ENCODE measurements around the gene NDOR1. TPM values are rescaled to one million over a fixed set of nuclear protein-coding genes. Genes with fewer than 3 reads are reported as not detected.
A peak's percentile ranks its signal among the peaks of the same experiment; 100 is the strongest.

NDOR1 gene
- total and polyA plus RNA-seq, 2 of the 8 experiments (the other 6 are each of a cell fraction or from before 2014, with no cell fraction given): 25.7 to 32.3 TPM

GRCh38 chr9:137188490-137189296 is 16.8 kb upstream of the NDOR1 start, which contains the start of the genes ANAPC2 and SSNA1:
ANAPC2 (minus strand) TSS chr9:137188560; CDS start chr9:137188532, 28 bp downstream.
SSNA1 (plus strand) TSS chr9:137188676; CDS start chr9:137188727, 51 bp downstream.
- H3K4me2 ChIP-seq (ENCODE audit: insufficient read depth in 1 of 2, low read depth in 2 of 2, low read length in 2 of 2): peak within 1 kb of the TSS; percentile 83 to 99
- H2BK5ac ChIP-seq (ENCODE audit: low read depth, low read length): peak within 1 kb of the TSS; percentile 68; the same call in 1 of the 2 replicates
- 2% methylated on average over 68 of the region's 98 CpGs; no CpG with 5 or more reads in 1 of the 2 experiments for WGBS, 2 experiments (ENCODE audit: extremely low coverage in 1 of 2, insufficient coverage in 1 of 2, insufficient read length in 1 of 2, insufficient replicate concordance in 2 of 2, low coverage in 1 of 2, low lambda C conversion rate in 2 of 2, missing lambda C conversion rate in 1 of 2)
- H3K79me2 ChIP-seq (ENCODE audit: control insufficient read depth in 1 of 2, insufficient read depth in 2 of 2, low read length in 2 of 2): peaks cover 0 to 30% of the 10 kb centered on the region in 2 experiments; a peak in 2 of 4 replicates
- no peak within 1 kb of the TSS for H2BK15ac ChIP-seq (ENCODE audit: low read length)
- H3K23ac ChIP-seq (ENCODE audit: insufficient read length): no peak within 1 kb of the TSS
- H3K27me3 ChIP-seq (replicated peaks in 1 of 4; ENCODE audit: control insufficient read depth in 3 of 4, extremely low read depth in 1 of 4, insufficient read depth in 3 of 4, low read length in 3 of 4): no peaks in the 10 kb centered on the region; a peak in 1 of 7 replicates
- no peaks in the 10 kb centered on the region for H3K9me3 ChIP-seq (ENCODE audit: insufficient read depth in 2 of 2, low read depth in 1 of 2, low read length in 1 of 2)
- FAIRE-seq (no peak), DNase-seq (ENCODE audit: low read depth in 1 of 2, low spot score in 2 of 2) (peak; percentile 80 to 98)
- H4K5ac ChIP-seq (ENCODE audit: insufficient read length, low read depth, low read length): peak within 1 kb of the TSS; percentile 69
- no peak within 1 kb of the TSS for H2BK12ac ChIP-seq (ENCODE audit: low read depth, low read length)
- CTCF ChIA-PET (ENCODE audit: partially characterized antibody): interaction anchor here (0.6 to 14.0 kb wide), 23 partner anchors 9 to 388 kb away, joined by 3 to 204 read pairs (median 4); partner anchors contain the start of genes CYSRT1, LRRC26, NDOR1 and NELFB
- H2BK120ac ChIP-seq (replicated peaks; ENCODE audit: low read depth, low read length): no peak within 1 kb of the TSS
- H3K4ac ChIP-seq (replicated peaks; ENCODE audit: insufficient read length, low read depth, low read length): peak within 1 kb of the TSS; percentile 4
- H3K79me1 ChIP-seq (ENCODE audit: low read depth, low read length): peaks cover 9% of the 10 kb centered on the region; the same call in 1 of the 2 replicates
- H4K8ac ChIP-seq (ENCODE audit: extremely low read depth, insufficient read depth, low read length): peak within 1 kb of the TSS; percentile 96
- no peak within 1 kb of the TSS; the same call in 1 of the 2 replicates for H2AK5ac ChIP-seq (ENCODE audit: low read depth, low read length)
- H3K18ac ChIP-seq (ENCODE audit: extremely low read depth, low read length): peak within 1 kb of the TSS; percentile 78; the same call in 1 of the 2 replicates
- H2BK20ac ChIP-seq (ENCODE audit: low read length): no peak within 1 kb of the TSS
- peaks cover 0 to 17% (median 6%) of the 10 kb centered on the region in 4 experiments; a peak in 5 of 7 replicates for H3K4me1 ChIP-seq (replicated peaks in 1 of 4; ENCODE audit: control insufficient read depth in 3 of 4, insufficient read depth in 4 of 4, low read length in 3 of 4)
- H4K91ac ChIP-seq (replicated peaks; ENCODE audit: insufficient read length, low read length): no peak within 1 kb of the TSS
- peak within 1 kb of the TSS; percentile 37 to 84 (median 79) for H3K9ac ChIP-seq (replicated peaks in 1 of 4; ENCODE audit: extremely low read depth in 1 of 4, low read depth in 3 of 4, low read length in 3 of 4)
- peaks cover 11 to 27% of the 10 kb centered on the region in 2 experiments for H4K20me1 ChIP-seq (replicated peaks in 1 of 2; ENCODE audit: control insufficient read depth in 1 of 2, insufficient read depth in 2 of 2, low read length in 2 of 2)
- H3K56ac ChIP-seq (replicated peaks; ENCODE audit: insufficient read length, low read depth, low read length): peak within 1 kb of the TSS; percentile 69
- peak within 1 kb of the TSS; percentile 57; the same call in 1 of the 2 replicates for H3K27ac ChIP-seq (ENCODE audit: low read depth, low read length)
- H3K36me3 ChIP-seq (ENCODE audit: control insufficient read depth in 2 of 4, insufficient read depth in 4 of 4, low read length in 3 of 4): peaks cover 1 to 7% (median 3%) of the 10 kb centered on the region in 4 experiments; a peak in 5 of 8 replicates
- H3K14ac ChIP-seq (ENCODE audit: insufficient read length): no peak within 1 kb of the TSS
- POLR2A ChIA-PET (ENCODE audit: partially characterized antibody): interaction anchor here (0.6 to 11.0 kb wide), 22 partner anchors 9 to 121 kb away, joined by 3 to 107 read pairs (median 4); partner anchors contain the start of genes CYSRT1, NDOR1, RNF208 and RNF224
- no peak within 1 kb of the TSS for H2AFZ ChIP-seq (ENCODE audit: low read length)
- peak within 1 kb of the TSS; percentile 71 to 92 (median 82) for H3K4me3 ChIP-seq (ENCODE audit: extremely low read depth in 1 of 4, insufficient read depth in 2 of 4, low read depth in 3 of 4, low read length in 4 of 4)
- peaks cover 8% of the 10 kb centered on the region; the same call in 1 of the 2 replicates for H3K23me2 ChIP-seq (ENCODE audit: low read depth, low read length)
- 0 out of 2 replicates have a peak, but pooled peaks have one; percentile 68 for TF ChIP-seq CHD2 (IDR thresholded peaks at IDR 0.05; ENCODE audit: low read length)
- TF ChIP-seq SRF (IDR thresholded peaks at IDR 0.05; ENCODE audit: low read depth, low read length): peak; percentile 98
- TF ChIP-seq TCF12 (IDR thresholded peaks at IDR 0.05; ENCODE audit: low read depth, low read length): 0 out of 2 replicates have a peak, but pooled peaks have one; percentile 7
- TF ChIP-seq SIRT6 (IDR thresholded peaks at IDR 0.05; ENCODE audit: low read length): no peak
- TF ChIP-seq BACH1 (IDR thresholded peaks at IDR 0.05; ENCODE audit: low read length): no peak
- no peak for TF ChIP-seq RNF2 (IDR thresholded peaks at IDR 0.05; ENCODE audit: borderline replicate concordance, low read depth, low read length, missing control alignments, poor library complexity, severe bottlenecking)
- TF ChIP-seq YY1 (IDR thresholded peaks at IDR 0.05; ENCODE audit: low read depth, low read length): peak; percentile 91

Data from H1 (cell line).